ENCODE measurements around the gene REV3L. TPM values are rescaled to one million over a fixed set of nuclear protein-coding genes. Genes with fewer than 3 reads are reported as not detected.

REV3L gene
- total and polyA plus RNA-seq, 4 donors: 8.8 to 91.4 (median 19.8) TPM

- Histone ChIP-seq H3K4me1 (ENCODE audit: control insufficient read depth in 5 of 5, insufficient read depth in 5 of 5, low read length in 5 of 5) (peaks cover 0 to 4% (median 0%) of the 10 kb centered on the region in 5 donors), H3K4me3 (no peak overlapping the region), H3K9ac (ENCODE audit: insufficient read depth in 1 of 2, low read length in 2 of 2) (no peak overlapping the region), H3K36me3 (ENCODE audit: control insufficient read depth in 4 of 4, insufficient read depth in 4 of 4, low read length in 4 of 4) (peaks cover 1 to 15% (median 6%) of the 10 kb centered on the region in 4 donors), H3K9me3 (ENCODE audit: control insufficient read depth in 4 of 4, insufficient read depth in 3 of 4, low read length in 3 of 4) (no peaks in the 10 kb centered on the region), H3K27me3 (ENCODE audit: control insufficient read depth in 3 of 3, insufficient read depth in 3 of 3, low read length in 2 of 3) (no peaks in the 10 kb centered on the region), H3K27ac (ENCODE audit: low read depth in 1 of 2, low read length in 1 of 2) (no peak overlapping the region)
- no peak for TF ChIP-seq CTCF (IDR thresholded peaks at IDR 0.05; ENCODE audit: control extremely low read depth, extremely low read depth)
- DNase-seq (peak in 1 of 3 donors; percentile 50), ATAC-seq (ENCODE audit: insufficient read depth, low FRiP score) (no peak)
Observed at GRCh38 chr6:111357705-111358104, 125.3 kb downstream of the REV3L start.

GRCh38 chr6:111356551-111356950, 126.5 kb downstream of the REV3L start:
- TF ChIP-seq CTCF (IDR thresholded peaks at IDR 0.05; ENCODE audit: control extremely low read depth, extremely low read depth): no peak
- whole genome bisulfite sequencing, 2 donors: 77 to 100% methylated on average over 1 of the region's 1 CpG
- DNase-seq (peak in 2 of 3 donors; percentile 35 to 70), ATAC-seq (ENCODE audit: insufficient read depth, low FRiP score) (no peak)
- Histone ChIP-seq H3K9me3 (ENCODE audit: control insufficient read depth in 4 of 4, insufficient read depth in 3 of 4, low read length in 3 of 4) (no peaks in the 10 kb centered on the region), H3K9ac (ENCODE audit: insufficient read depth in 1 of 2, low read length in 2 of 2) (no peak overlapping the region), H3K4me3 (no peak overlapping the region), H3K4me1 (ENCODE audit: control insufficient read depth in 5 of 5, insufficient read depth in 5 of 5, low read length in 5 of 5) (peaks cover 0 to 4% (median 0%) of the 10 kb centered on the region in 5 donors), H3K36me3 (ENCODE audit: control insufficient read depth in 4 of 4, insufficient read depth in 4 of 4, low read length in 4 of 4) (peaks cover 1 to 20% (median 7%) of the 10 kb centered on the region in 4 donors), H3K27me3 (ENCODE audit: control insufficient read depth in 3 of 3, insufficient read depth in 3 of 3, low read length in 2 of 3) (no peaks in the 10 kb centered on the region), H3K27ac (ENCODE audit: low read depth in 1 of 2, low read length in 1 of 2) (no peak overlapping the region)

GRCh38 chr6:111354758-111355555, 128.1 kb downstream of the REV3L start:
- no peak for TF ChIP-seq CTCF (IDR thresholded peaks at IDR 0.05; ENCODE audit: control extremely low read depth, extremely low read depth)
- no peak overlapping the region for H3K9ac ChIP-seq (ENCODE audit: insufficient read depth in 1 of 2, low read length in 2 of 2)
- WGBS, 2 donors: 32 to 69% methylated on average over 3 of the region's 3 CpGs
- no peaks in the 10 kb centered on the region for H3K27me3 ChIP-seq (ENCODE audit: control insufficient read depth in 3 of 3, insufficient read depth in 3 of 3, low read length in 2 of 3)
- H3K9me3 ChIP-seq (ENCODE audit: control insufficient read depth in 4 of 4, insufficient read depth in 3 of 4, low read length in 3 of 4): no peaks in the 10 kb centered on the region
- peaks cover 2 to 32% (median 9%) of the 10 kb centered on the region in 4 donors for H3K36me3 ChIP-seq (ENCODE audit: control insufficient read depth in 4 of 4, insufficient read depth in 4 of 4, low read length in 4 of 4)
- ATAC-seq (ENCODE audit: insufficient read depth, low FRiP score): no peak
- H3K4me1 ChIP-seq (ENCODE audit: control insufficient read depth in 5 of 5, insufficient read depth in 5 of 5, low read length in 5 of 5): peaks cover 0 to 4% (median 0%) of the 10 kb centered on the region in 5 donors
- no peak overlapping the region for H3K27ac ChIP-seq (ENCODE audit: low read depth in 1 of 2, low read length in 1 of 2)
- H3K4me3 ChIP-seq: no peak overlapping the region
- no peak for DNase-seq

All from lung (tissue), 12 donors.